Keratinocyte (primary cell): ENCODE measurements around the gene AP4S1. TPM values are rescaled to one million over a fixed set of nuclear protein-coding genes. Genes with fewer than 3 reads are reported as not detected.

Experiments used
- DNase-seq: peaks from one replicate; pipeline ENCODE4 v3.0.0-alpha.2; 2011; ENCODE audit warnings: low read depth, missing footprints, low spot score
- FAIRE-seq: peaks from 2 replicates; lab custom pipeline; 2011; peaks lifted over from hg19 to GRCh38; lab: Jason Lieb, UNC
- H2AFZ ChIP-seq: 2 replicates; pipeline ENCODE4 v1.6.0; 2012; ENCODE audit warnings: low read length, control low read depth, inconsistent platforms; ENCODE audit not compliant: control insufficient read depth
- H3K27ac ChIP-seq: 2 replicates; pipeline ENCODE4 v1.5.1; 2011; ENCODE audit warnings: low read length; ENCODE audit not compliant: control insufficient read depth, insufficient read depth
- H3K27me3 ChIP-seq: 3 replicates; pipeline ENCODE4 v1.6.0; 2011; ENCODE audit warnings: low read length; ENCODE audit not compliant: control insufficient read depth, insufficient read depth; ENCODE audit errors: extremely low read depth
- H3K36me3 ChIP-seq, 2 experiments: 2 replicates in 1 of 2; 3 replicates in 1 of 2; pipeline ENCODE4 v1.5.1; 2011; ENCODE audit warnings: low read length in 2 of 2, mild to moderate bottlenecking in 1 of 2; ENCODE audit not compliant: control insufficient read depth in 2 of 2, insufficient read depth in 2 of 2; ENCODE audit errors: extremely low read depth in 1 of 2
- H3K4me1 ChIP-seq: 3 replicates; pipeline ENCODE4 v1.5.1; 2011; ENCODE audit warnings: low read length; ENCODE audit not compliant: control insufficient read depth, insufficient read depth; ENCODE audit errors: extremely low read depth
- H3K4me2 ChIP-seq: 3 replicates; pipeline ENCODE4 v1.6.0; 2011; ENCODE audit warnings: low read depth, low read length; ENCODE audit not compliant: control insufficient read depth, insufficient read depth; ENCODE audit errors: extremely low read depth
- H3K4me3 ChIP-seq, 3 experiments: fragments of 200-600 bp in 1 of 3; sonication (generic) in 1 of 3; 2 replicates in 2 of 3; 3 replicates in 1 of 3; pipeline ENCODE4 v1.5.1; 2011 to 2016; ENCODE audit warnings: low read length in 3 of 3, mild to moderate bottlenecking in 3 of 3, control low read depth in 2 of 3, inconsistent platforms in 1 of 3, low read depth in 1 of 3, mixed read lengths in 1 of 3, mixed run types in 1 of 3, moderate library complexity in 1 of 3; ENCODE audit not compliant: control insufficient read depth in 2 of 3, insufficient read depth in 2 of 3; ENCODE audit errors: extremely low read depth in 1 of 3
- H3K79me2 ChIP-seq: 2 replicates; pipeline ENCODE4 v1.6.0; 2012; ENCODE audit warnings: low read length; ENCODE audit not compliant: control insufficient read depth, insufficient read depth
- H3K9ac ChIP-seq: 3 replicates; pipeline ENCODE4 v1.6.0; 2011; ENCODE audit warnings: low read length; ENCODE audit not compliant: control insufficient read depth, insufficient read depth; ENCODE audit errors: extremely low read depth
- H3K9me1 ChIP-seq: 3 replicates; pipeline ENCODE4 v1.6.0; 2011; ENCODE audit warnings: low read length; ENCODE audit not compliant: control insufficient read depth, insufficient read depth; ENCODE audit errors: extremely low read depth
- H3K9me3 ChIP-seq: 2 replicates; pipeline ENCODE4 v1.5.1; 2012; ENCODE audit warnings: low read depth, low read length; ENCODE audit not compliant: control insufficient read depth
- H4K20me1 ChIP-seq: 3 replicates; pipeline ENCODE4 v1.6.0; 2011; ENCODE audit warnings: low read length; ENCODE audit not compliant: control insufficient read depth, insufficient read depth; ENCODE audit errors: extremely low read depth
- EZH2 ChIP-seq: IDR thresholded peaks from one replicate; pipeline ENCODE4 v1.6.1; 2012; ENCODE audit warnings: inconsistent platforms, mild to moderate bottlenecking, low read length, moderate library complexity
- dilution Hi-C: fragments of 300-500 bp; cut with MboI; formaldehyde crosslinking; loops from one replicate; pipeline ENCODE4 v1.7.0; 2020; ENCODE audit warnings: low sequenced_read_pairs; ENCODE audit not compliant: extremely low pct_ligation_motif_present
- polyA plus RNA-seq, 5 experiments: library from polyadenylated mRNA; depleted of rRNA in 3 of 5; stranded (reverse) in 3 of 5; stranded (forward) in 1 of 5; unstranded in 1 of 5; fragments of >200 nt; gene quantifications; 1 replicate in 1 of 5; 2 replicates in 3 of 5; 3 replicates in 1 of 5; pipeline versions ENCODE4 v1.2.1 to v1.2.3, GENCODE V29; 2011 to 2012; ENCODE audit warnings: missing spikeins in 2 of 5, low read depth in 1 of 5, low replicate concordance in 1 of 5
- TF ChIP-seq, protein P1 (sequence below), 3 experiments: IDR thresholded peaks in 1 of 3; conservative IDR thresholded peaks in 1 of 3; optimal IDR thresholded peaks in 1 of 3; 2 replicates in 2 of 3; 3 replicates in 1 of 3; pipeline versions ENCODE3 to v1.5.1; 2011; ENCODE audit warnings: low read length in 3 of 3, mild to moderate bottlenecking in 3 of 3, moderate library complexity in 2 of 3, control low read depth in 1 of 3, inconsistent platforms in 1 of 3; ENCODE audit not compliant: insufficient read depth in 2 of 3; ENCODE audit errors: extremely low read depth in 1 of 3

Gene AP4S1
- polyA plus RNA-seq, 1 donor (not counting 4 experiments of a cell fraction or from before 2014, with no cell fraction given) = 6.2 TPM

DNA sequence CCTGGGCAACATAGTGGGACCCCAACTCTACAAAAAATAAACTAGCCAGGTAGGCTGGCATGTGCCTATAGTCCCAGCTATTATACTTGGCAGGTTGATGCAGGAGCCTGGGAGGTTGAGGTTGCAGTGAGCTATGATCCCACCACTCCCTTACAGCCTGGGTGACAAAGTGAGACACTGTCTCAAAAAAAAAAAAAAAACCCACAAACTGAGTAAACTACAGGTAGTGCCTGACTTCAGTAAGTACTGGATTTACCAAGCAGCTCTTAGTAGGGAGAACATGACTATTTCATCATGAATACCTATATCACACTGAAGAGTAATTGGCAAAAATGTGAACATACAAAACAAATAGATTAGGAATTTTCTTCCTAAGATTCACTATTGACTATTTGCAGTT is 32.4 kb upstream of the AP4S1 start:
- no peak overlapping the region for H3K4me3 ChIP-seq
- DNase-seq (no peak), FAIRE-seq (no peak)
- no peaks in the 10 kb centered on the region for H3K27me3 ChIP-seq
- dilution Hi-C loops = no loop called here
- no peak overlapping the region for H2AFZ ChIP-seq
- no peak overlapping the region for H3K9ac ChIP-seq
- H3K36me3 ChIP-seq = peaks cover 0 to 6% of the 10 kb centered on the region in 2 experiments
- H3K27ac ChIP-seq = no peak overlapping the region
- TF ChIP-seq, protein P1, sequence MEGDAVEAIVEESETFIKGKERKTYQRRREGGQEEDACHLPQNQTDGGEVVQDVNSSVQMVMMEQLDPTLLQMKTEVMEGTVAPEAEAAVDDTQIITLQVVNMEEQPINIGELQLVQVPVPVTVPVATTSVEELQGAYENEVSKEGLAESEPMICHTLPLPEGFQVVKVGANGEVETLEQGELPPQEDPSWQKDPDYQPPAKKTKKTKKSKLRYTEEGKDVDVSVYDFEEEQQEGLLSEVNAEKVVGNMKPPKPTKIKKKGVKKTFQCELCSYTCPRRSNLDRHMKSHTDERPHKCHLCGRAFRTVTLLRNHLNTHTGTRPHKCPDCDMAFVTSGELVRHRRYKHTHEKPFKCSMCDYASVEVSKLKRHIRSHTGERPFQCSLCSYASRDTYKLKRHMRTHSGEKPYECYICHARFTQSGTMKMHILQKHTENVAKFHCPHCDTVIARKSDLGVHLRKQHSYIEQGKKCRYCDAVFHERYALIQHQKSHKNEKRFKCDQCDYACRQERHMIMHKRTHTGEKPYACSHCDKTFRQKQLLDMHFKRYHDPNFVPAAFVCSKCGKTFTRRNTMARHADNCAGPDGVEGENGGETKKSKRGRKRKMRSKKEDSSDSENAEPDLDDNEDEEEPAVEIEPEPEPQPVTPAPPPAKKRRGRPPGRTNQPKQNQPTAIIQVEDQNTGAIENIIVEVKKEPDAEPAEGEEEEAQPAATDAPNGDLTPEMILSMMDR (optimal IDR thresholded peaks at IDR 0.05 in 1 of 3, IDR thresholded peaks at IDR 0.05 in 1 of 3, conservative IDR thresholded peaks at IDR 0.05 in 1 of 3; ENCODE audit: extremely low read depth in 1 of 3, insufficient read depth in 2 of 3, low read length in 3 of 3) = no peak
- no peak for TF ChIP-seq EZH2
- no peaks in the 10 kb centered on the region for H3K9me3 ChIP-seq
- H4K20me1 ChIP-seq = peaks cover 30% of the 10 kb centered on the region
- peaks cover 97% of the 10 kb centered on the region for H3K79me2 ChIP-seq
- peaks cover 17% of the 10 kb centered on the region for H3K4me1 ChIP-seq
- no peaks in the 10 kb centered on the region for H3K9me1 ChIP-seq
- H3K4me2 ChIP-seq = no peak overlapping the region

DNA sequence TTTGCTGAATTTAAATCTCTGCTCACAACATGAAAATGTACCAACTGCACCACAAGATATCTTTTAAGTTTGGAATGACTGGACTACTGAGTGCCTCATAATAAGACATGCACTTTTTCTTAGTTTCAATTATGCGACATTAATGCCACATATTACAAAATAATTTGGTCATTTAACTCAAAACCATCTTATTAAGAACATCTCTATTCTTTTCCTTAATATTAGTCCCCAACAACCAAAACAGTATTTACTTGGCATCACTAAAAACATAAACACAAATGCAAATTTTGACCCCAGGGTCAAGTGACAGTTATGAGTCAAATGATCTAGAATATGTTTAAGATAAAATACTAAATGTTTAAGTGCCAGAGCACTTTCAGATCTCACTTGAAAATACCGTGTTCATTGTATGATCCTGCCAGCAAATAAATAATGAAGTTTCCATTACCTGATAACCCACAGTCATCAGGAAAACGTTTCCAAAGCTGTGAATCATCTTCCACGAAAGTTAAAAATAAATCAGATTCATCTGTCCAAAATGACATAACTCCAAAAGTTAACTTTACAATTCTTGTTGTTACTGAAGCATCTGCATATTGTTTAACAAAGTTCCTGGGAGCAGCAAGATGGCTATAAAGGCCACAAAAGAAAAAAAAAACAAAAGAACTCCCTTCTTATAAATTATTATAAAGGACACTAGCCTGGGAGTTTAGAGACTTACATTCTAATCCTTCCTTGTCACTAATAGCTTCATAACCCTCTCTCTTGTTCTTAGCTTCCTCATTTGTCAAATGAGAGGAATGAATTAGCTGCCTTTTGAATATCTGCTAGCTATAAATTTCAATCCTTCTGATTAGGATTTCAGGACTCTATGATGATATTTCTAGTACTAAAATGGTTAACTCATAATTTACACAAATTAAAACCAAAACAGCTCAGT is 30.5 kb upstream of the AP4S1 start:
- Histone ChIP-seq H3K9me1 (no peaks in the 10 kb centered on the region), H4K20me1 (peaks cover 33% of the 10 kb centered on the region), H3K9me3 (no peaks in the 10 kb centered on the region), H3K79me2 (peaks cover 97% of the 10 kb centered on the region), H3K4me1 (peaks cover 30% of the 10 kb centered on the region), H3K4me2 (peak overlapping the region; percentile 43), H3K27me3 (no peaks in the 10 kb centered on the region), H2AFZ (no peak overlapping the region), H3K27ac (peak overlapping the region; percentile 66), H3K9ac (no peak overlapping the region), H3K36me3 (peaks cover 0 to 6% of the 10 kb centered on the region in 2 experiments), H3K4me3 (no peak overlapping the region)
- dilution Hi-C loops = no loop called here
- DNase-seq = no peak
- TF ChIP-seq, protein P1 (optimal IDR thresholded peaks at IDR 0.05 in 1 of 3, IDR thresholded peaks at IDR 0.05 in 1 of 3, conservative IDR thresholded peaks at IDR 0.05 in 1 of 3; ENCODE audit: extremely low read depth in 1 of 3, insufficient read depth in 2 of 3, low read length in 3 of 3) = no peak
- TF ChIP-seq EZH2 = no peak
- FAIRE-seq = peak; percentile 53
